HEK293 (cell line): ENCODE measurements around the gene POLR1E.

ENCODE experiments used
- ATF2 ChIP-seq: fragments of 450-650 bp; formaldehyde crosslinking; IDR thresholded peaks from 2 replicates; pipeline ENCODE4 v1.5.1; 2016; ENCODE audit warnings: missing biosample characterization, missing genetic modification characterization, low read depth
- BCL11A ChIP-seq: fragments of 450-650 bp; formaldehyde crosslinking; IDR thresholded peaks from 2 replicates; pipeline ENCODE4 v1.5.1; 2016; ENCODE audit warnings: low read depth, missing biosample characterization, missing genetic modification characterization
- IKZF3 ChIP-seq: fragments of 450-650 bp; IDR thresholded peaks from 2 replicates; pipeline ENCODE4 v1.5.0; 2018; ENCODE audit warnings: missing biosample characterization, mild to moderate bottlenecking, missing genetic modification characterization, moderate library complexity
- ZBTB7A ChIP-seq: fragments of 450-650 bp; formaldehyde crosslinking; IDR thresholded peaks from 2 replicates; pipeline ENCODE4 v1.5.1; 2016; ENCODE audit warnings: low read depth, missing biosample characterization, missing genetic modification characterization
- ZNF114 ChIP-seq: fragments of 450-650 bp; formaldehyde crosslinking; IDR thresholded peaks from 2 replicates; pipeline ENCODE4 v1.5.0; 2017; ENCODE audit warnings: missing biosample characterization, missing genetic modification characterization
- ZNF121 ChIP-seq: fragments of 450-650 bp; formaldehyde crosslinking; IDR thresholded peaks from 2 replicates; pipeline ENCODE4 v1.5.1; 2016; ENCODE audit warnings: missing biosample characterization, missing genetic modification characterization
- ZNF174 ChIP-seq: fragments of 450-650 bp; formaldehyde crosslinking; IDR thresholded peaks from 2 replicates; pipeline ENCODE4 v1.5.0; 2017; ENCODE audit warnings: missing biosample characterization, mild to moderate bottlenecking, missing genetic modification characterization
- ZNF223 ChIP-seq: fragments of 450-650 bp; formaldehyde crosslinking; IDR thresholded peaks from 2 replicates; pipeline ENCODE4 v1.5.1; 2016; ENCODE audit warnings: missing biosample characterization, missing genetic modification characterization
- ZNF24 ChIP-seq: fragments of 450-650 bp; formaldehyde crosslinking; IDR thresholded peaks from 2 replicates; pipeline ENCODE4 v1.5.1; 2016; ENCODE audit warnings: missing biosample characterization, missing genetic modification characterization
- ZNF391 ChIP-seq: fragments of 450-650 bp; formaldehyde crosslinking; IDR thresholded peaks from 2 replicates; pipeline ENCODE4 v1.5.1; 2016; ENCODE audit warnings: low read depth, missing biosample characterization, missing genetic modification characterization, borderline replicate concordance
- ZNF433 ChIP-seq: fragments of 450-650 bp; formaldehyde crosslinking; IDR thresholded peaks from 2 replicates; pipeline ENCODE4 v1.5.1; 2016; ENCODE audit warnings: missing biosample characterization, missing genetic modification characterization, low read depth
- ZSCAN18 ChIP-seq: fragments of 450-650 bp; formaldehyde crosslinking; IDR thresholded peaks from 2 replicates; pipeline ENCODE4 v1.5.1; 2016; ENCODE audit warnings: missing biosample characterization, missing genetic modification characterization
- TF ChIP-seq, protein P1 (sequence below): fragments of 450-650 bp; formaldehyde crosslinking; IDR thresholded peaks from 2 replicates; pipeline ENCODE4 v1.5.1; 2016; ENCODE audit warnings: missing biosample characterization, missing genetic modification characterization
- TF ChIP-seq, protein P2 (sequence below): fragments of 450-650 bp; formaldehyde crosslinking; IDR thresholded peaks from 2 replicates; pipeline ENCODE4 v1.5.1; 2017; ENCODE audit warnings: missing biosample characterization, missing genetic modification characterization

DNA sequence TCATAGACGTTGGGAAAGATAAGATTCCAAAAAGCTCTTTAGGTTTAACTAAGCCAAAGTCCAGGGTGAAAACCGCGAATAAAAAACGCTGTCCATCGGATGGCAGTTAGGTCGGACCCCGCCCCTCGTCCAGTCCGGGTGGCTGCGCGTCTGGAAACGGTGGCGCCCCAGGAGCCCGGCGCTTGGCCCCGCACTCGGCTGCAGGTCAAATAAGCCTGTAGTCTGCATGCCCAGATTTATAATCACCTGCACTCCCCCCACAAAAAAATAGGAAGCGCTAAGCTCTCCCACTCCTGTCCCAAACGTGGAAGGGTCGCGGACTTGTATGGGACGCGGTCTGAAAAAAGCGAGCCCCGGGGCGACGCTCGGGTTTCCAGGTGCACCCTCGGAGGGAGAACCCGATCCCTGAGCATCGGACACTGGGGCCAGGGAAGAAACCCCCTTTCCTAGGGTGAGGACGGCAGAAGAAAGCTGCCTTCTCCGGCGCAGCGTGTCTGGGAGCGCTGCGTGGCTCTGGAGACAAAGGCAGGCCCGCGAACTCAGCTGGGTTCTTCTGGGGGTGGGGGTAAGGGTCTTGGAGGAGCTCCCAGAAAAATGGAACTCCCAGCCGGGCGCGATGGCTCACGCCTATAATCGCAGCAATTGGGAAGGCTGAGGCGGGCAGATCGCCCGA lies 19.6 kb upstream of the POLR1E start:
- TF ChIP-seq, protein P1, sequence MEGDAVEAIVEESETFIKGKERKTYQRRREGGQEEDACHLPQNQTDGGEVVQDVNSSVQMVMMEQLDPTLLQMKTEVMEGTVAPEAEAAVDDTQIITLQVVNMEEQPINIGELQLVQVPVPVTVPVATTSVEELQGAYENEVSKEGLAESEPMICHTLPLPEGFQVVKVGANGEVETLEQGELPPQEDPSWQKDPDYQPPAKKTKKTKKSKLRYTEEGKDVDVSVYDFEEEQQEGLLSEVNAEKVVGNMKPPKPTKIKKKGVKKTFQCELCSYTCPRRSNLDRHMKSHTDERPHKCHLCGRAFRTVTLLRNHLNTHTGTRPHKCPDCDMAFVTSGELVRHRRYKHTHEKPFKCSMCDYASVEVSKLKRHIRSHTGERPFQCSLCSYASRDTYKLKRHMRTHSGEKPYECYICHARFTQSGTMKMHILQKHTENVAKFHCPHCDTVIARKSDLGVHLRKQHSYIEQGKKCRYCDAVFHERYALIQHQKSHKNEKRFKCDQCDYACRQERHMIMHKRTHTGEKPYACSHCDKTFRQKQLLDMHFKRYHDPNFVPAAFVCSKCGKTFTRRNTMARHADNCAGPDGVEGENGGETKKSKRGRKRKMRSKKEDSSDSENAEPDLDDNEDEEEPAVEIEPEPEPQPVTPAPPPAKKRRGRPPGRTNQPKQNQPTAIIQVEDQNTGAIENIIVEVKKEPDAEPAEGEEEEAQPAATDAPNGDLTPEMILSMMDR (tag by site-specific recombination): no peak
- no peak for TF ChIP-seq ZNF174 (tag by site-specific recombination)
- TF ChIP-seq IKZF3 (tag by site-specific recombination): peak; percentile 95
- TF ChIP-seq ZSCAN18 (tag by site-specific recombination): no peak
- no peak for TF ChIP-seq ZNF433
- 0 out of 2 replicates have a peak, but pooled peaks have one; percentile 15 for TF ChIP-seq ZNF391 (tag by site-specific recombination)
- TF ChIP-seq ZNF121 (tag by site-specific recombination): no peak
- no peak for TF ChIP-seq ZBTB7A
- TF ChIP-seq ATF2 (tag by site-specific recombination): no peak
- TF ChIP-seq ZNF114 (tag by site-specific recombination): no peak
- TF ChIP-seq ZNF223 (tag by site-specific recombination): no peak
- TF ChIP-seq ZNF24 (tag by site-specific recombination): 0 out of 2 replicates have a peak, but pooled peaks have one; percentile 31
- TF ChIP-seq, protein P2, sequence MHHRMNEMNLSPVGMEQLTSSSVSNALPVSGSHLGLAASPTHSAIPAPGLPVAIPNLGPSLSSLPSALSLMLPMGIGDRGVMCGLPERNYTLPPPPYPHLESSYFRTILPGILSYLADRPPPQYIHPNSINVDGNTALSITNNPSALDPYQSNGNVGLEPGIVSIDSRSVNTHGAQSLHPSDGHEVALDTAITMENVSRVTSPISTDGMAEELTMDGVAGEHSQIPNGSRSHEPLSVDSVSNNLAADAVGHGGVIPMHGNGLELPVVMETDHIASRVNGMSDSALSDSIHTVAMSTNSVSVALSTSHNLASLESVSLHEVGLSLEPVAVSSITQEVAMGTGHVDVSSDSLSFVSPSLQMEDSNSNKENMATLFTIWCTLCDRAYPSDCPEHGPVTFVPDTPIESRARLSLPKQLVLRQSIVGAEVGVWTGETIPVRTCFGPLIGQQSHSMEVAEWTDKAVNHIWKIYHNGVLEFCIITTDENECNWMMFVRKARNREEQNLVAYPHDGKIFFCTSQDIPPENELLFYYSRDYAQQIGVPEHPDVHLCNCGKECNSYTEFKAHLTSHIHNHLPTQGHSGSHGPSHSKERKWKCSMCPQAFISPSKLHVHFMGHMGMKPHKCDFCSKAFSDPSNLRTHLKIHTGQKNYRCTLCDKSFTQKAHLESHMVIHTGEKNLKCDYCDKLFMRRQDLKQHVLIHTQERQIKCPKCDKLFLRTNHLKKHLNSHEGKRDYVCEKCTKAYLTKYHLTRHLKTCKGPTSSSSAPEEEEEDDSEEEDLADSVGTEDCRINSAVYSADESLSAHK (tag by site-specific recombination): no peak
- 0 out of 2 replicates have a peak, but pooled peaks have one; percentile 19 for TF ChIP-seq BCL11A
